IPS DF 19.7 (cell line): Measurements from ENCODE around the gene CIDEC.

ENCODE experiments used
- DNase-seq: peaks from one replicate; pipeline ENCODE4 v3.0.0-alpha.2; 2013; ENCODE audit warnings: low read depth, low spot score

CIDEC gene

GRCh38 chr3:9846931-9847488, 33.0 kb downstream of the CIDEC start:
- DNase-seq: no peak

- DNase-seq: no peak
These were observed 33.8 kb downstream of the CIDEC start for GRCh38 chr3:9846231-9846630.

- DNase-seq: peak; percentile 64
These were observed 36.2 kb downstream of the CIDEC start, which contains the start of gene RPUSD3 for GRCh38 chr3:9843715-9844438. TSS of gene RPUSD3 (minus strand) at chr3:9844008. CDS start at chr3:9843990, 18 bp downstream.

- no peak for DNase-seq
These were observed 39.0 kb downstream of the CIDEC start for GRCh38 chr3:9841015-9841414.

GRCh38 chr3:9838856-9839255, 41.2 kb downstream of the CIDEC start:
- DNase-seq: no peak

DNA sequence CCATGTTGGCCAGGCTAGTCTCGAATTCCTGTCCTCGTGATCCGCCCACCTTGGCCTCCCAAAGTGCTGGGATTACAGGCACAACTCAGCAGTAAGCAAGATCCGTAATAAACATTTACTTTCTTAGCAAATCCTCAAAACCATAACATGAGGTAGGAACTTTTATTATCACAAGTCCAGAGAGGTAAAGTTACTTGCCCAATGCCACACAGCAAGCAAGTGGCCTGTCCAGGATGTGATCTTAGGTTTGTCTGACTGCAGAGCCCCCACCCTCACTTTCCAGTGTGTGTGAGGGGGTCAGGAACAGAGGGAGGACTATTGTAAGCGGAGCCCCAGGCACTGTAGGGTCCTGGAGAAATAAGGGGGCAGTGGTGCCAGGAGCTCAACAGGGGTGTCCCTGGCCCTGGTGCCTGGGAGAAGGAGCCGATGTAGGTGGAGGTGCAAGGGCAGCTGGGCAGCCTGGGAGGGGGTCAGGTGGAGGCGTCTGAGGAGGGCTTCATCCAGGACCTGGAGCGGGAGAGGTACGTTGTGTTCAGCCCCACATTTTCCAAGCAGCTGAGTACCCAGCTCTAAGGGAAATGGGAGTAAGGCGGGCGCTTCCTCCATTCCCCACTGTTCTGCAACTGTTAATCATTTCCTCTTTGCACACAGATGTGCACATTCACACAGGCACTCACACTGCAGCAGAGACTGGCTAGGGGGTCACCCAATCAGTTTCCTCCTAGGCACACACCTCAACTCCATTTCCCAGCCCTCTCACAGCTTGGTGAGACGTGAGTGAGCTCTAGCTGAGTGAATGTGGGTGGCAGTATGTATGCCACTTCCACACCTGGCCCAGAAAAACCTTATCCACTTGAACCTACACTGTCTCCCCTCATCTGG, 42.1 kb downstream of the CIDEC start:
- DNase-seq: no peak

DNA sequence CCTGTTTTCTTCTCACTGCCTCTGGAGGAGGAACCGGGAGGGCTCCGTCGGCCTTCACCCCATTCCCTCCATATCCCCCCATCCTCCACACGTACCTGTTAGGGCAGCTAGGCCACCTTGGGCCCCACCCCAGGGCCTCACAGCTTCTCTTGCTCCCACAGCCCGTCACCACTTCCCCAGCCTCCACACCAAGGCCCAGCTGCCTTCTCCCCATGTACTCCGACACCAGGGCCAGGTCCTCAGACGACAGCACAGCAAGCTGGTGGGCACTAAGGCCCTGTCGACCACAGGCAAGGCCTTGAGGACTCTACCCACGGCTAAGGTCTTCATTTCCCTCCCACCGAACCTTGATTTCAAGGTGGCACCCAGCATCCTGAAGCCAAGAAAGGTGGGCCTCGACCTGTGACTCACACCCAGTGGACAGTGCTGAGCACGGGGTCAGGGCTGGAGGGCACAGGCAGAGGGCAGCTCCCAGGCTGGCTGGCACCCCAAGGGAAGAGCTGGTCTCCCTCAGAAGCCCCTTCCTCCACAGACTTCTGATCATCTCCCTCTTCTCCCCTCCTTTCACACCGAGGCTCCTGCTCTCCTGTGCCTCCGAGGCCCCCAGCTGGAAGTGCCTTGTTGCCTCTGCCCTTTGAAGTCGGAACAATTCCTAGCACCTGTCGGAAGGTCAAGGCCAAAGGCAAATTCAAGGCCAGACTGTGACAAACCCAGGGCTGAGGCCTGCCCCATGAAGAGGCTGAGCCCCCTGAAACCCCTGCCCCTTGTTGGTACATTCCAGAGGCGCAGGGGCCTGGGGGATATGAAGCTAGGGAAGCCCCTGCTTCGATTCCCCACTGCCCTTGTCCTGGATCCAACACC, 45.3 kb downstream of the CIDEC start:
- no peak for DNase-seq

DNA sequence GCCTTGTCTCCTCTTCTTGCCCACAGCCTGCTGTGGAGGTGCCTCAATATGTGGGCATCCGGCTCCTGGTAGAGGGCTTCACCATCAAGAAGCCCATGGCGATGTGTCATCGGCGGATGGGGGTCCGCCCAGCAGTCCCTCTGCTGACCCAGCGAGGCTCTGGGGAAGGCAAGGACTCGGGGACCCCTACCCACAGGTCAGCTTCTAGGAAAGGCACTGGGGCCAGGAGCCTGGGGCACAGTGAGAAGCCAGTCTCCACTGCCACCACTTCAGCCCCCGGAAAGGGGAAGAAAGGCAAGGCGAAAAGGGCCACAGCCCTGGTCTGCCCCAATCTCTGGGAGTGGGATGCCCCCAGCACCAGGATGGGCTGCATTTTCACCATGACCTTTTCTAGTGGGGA, 47.0 kb downstream of the CIDEC start:
- no peak for DNase-seq

GRCh38 chr3:9831253-9831652, 48.8 kb downstream of the CIDEC start:
- DNase-seq: no peak

DNA sequence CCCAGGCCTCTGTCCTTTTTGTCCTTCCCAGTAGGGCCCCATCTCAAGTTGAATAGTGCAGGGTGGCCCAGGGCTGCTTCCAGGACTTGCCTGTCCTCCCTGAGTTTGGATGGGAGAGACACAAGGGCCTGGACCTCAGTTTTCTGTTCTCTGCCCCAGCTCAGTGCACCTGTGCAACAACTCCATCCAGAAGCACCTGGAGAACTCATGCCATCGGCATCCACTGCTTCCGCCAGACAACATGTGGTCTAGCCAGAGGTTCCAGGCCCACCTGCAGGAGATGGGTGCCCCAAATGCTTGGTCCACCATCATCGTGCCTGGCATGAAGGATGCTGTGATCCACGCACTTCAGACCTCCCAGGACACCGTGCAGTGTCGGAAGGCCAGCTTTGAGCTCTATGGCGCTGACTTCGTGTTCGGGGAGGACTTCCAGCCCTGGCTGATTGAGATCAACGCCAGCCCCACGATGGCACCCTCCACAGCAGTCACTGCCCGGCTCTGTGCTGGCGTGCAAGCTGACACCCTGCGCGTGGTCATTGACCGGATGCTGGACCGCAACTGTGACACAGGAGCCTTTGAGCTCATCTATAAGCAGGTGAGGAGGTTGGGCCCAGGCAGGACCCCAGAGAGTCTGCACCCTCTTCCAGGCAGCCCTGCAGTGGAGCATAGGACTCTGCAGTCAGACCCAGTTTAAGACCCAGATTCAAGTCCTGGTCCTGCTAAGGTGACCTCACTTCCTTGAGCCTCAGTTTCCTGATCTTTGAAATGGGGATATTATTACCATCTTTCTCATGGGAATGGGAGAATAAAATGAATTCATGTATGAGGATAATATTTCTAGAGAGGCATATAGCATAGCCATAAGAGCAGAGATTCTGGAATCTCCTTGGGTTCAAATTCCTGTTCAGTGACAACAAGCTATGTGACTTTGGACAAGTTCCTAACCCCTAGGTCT, 51.0 kb downstream of the CIDEC start:
- DNase-seq: no peak

GRCh38 chr3:9826815-9827573, 53.1 kb downstream of the CIDEC start:
- no peak for DNase-seq

- no peak for DNase-seq
These were observed 54.5 kb downstream of the CIDEC start for GRCh38 chr3:9825451-9826040.

DNA sequence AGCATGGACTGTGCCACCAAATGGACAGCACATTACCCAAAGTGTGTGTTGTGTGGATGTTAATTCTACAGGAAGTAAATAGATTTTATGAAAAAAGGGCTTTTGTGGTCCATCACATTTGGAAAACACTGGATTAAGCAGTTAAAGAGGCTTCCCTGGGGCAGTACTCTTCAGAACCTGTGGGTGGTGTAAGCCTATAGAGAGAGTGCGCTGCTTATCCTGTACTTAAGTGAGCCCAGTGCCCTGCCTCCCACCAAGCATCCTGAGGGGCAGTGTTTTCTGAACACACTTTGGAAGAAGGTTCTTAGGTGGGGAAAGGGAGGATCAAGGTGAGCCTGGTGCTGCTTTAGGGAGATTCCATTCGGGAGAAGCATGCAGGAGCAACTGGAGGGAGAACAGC, 59.1 kb downstream of the CIDEC start:
- DNase-seq: no peak

- no peak for DNase-seq
These were observed 59.5 kb downstream of the CIDEC start for GRCh38 chr3:9820543-9820942.

GRCh38 chr3:9818666-9819335, 61.3 kb downstream of the CIDEC start:
- DNase-seq: no peak

DNA sequence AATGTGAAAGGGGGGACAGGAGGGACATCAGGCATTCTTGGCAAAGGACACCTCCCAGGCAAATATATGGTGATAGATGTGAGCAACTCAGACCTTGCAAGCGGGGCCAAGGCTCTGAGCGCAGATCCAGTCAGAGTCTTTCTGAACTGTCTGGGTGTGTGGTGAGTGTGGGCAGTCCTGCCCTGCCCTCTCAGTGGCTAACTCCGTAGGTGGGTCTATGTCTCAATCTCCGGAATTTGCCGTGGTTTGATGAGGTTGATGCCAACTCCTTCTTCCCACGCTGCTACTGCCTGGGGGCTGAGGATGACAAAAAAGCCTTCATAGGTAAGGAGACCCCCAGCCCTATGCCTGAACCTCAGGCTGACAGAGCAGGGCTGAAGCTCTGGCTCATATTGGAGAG, 62.6 kb downstream of the CIDEC start:
- no peak for DNase-seq
